ENCODE measurements around the gene UQCC5. TPM values are rescaled to one million over a fixed set of nuclear protein-coding genes. Genes with fewer than 3 reads are reported as not detected.
A peak's percentile ranks its signal among the peaks of the same experiment; 100 is the strongest.

UQCC5 gene
- total RNA-seq, 1 donor from 2014 or later = 18.6 TPM

DNA sequence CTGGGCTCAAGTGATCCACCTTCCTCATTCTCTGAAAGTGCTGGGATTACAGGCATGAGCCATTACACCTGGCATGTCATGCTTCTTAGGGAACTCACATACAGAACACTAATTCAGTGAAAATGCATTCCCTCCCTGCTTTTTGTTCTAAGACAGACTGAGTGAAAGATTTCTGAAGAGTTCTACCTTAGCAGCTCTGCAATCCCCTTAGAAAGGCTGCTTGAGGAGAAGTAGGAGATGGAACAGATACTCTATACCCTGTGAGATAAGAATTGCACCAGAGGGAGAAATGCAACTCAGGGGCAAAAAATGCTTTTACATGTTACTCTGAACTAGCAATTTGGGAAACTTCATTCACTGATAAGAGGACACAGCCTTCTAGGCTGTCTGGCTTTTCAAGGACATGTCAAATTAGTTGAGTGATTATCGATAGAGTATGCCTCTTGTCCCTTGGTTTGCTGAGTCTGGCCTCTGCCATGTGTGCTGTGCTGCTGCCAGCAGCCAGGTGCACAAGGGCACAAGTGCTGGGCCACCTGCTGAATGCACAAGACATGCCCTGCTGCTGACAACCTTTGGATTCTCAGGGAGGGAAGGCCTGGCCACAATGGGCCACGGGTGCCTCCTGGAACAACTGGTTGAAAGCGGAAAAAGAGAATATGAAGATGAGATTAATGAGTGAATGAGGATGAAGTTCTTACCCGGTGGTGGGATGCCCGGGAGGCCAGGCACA is 17.8 kb downstream of the UQCC5 start:
- Mint-ChIP-seq H3K4me3 (ENCODE audit: unreplicated experiment) (no peak overlapping the region), H3K4me1 (ENCODE audit: unreplicated experiment) (peaks cover 14% of the 10 kb centered on the region), H3K9me3 (ENCODE audit: unreplicated experiment) (no peaks in the 10 kb centered on the region), H3K36me3 (ENCODE audit: unreplicated experiment) (peaks cover 40% of the 10 kb centered on the region), H3K27ac (ENCODE audit: unreplicated experiment) (no peak overlapping the region), H3K27me3 (ENCODE audit: unreplicated experiment) (no peaks in the 10 kb centered on the region)
- TF ChIP-seq, protein P1, sequence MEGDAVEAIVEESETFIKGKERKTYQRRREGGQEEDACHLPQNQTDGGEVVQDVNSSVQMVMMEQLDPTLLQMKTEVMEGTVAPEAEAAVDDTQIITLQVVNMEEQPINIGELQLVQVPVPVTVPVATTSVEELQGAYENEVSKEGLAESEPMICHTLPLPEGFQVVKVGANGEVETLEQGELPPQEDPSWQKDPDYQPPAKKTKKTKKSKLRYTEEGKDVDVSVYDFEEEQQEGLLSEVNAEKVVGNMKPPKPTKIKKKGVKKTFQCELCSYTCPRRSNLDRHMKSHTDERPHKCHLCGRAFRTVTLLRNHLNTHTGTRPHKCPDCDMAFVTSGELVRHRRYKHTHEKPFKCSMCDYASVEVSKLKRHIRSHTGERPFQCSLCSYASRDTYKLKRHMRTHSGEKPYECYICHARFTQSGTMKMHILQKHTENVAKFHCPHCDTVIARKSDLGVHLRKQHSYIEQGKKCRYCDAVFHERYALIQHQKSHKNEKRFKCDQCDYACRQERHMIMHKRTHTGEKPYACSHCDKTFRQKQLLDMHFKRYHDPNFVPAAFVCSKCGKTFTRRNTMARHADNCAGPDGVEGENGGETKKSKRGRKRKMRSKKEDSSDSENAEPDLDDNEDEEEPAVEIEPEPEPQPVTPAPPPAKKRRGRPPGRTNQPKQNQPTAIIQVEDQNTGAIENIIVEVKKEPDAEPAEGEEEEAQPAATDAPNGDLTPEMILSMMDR (IDR thresholded peaks at IDR 0.05) = no peak
- DNase-seq (ENCODE audit: extremely low spot score, unreplicated experiment) = no peak

DNA sequence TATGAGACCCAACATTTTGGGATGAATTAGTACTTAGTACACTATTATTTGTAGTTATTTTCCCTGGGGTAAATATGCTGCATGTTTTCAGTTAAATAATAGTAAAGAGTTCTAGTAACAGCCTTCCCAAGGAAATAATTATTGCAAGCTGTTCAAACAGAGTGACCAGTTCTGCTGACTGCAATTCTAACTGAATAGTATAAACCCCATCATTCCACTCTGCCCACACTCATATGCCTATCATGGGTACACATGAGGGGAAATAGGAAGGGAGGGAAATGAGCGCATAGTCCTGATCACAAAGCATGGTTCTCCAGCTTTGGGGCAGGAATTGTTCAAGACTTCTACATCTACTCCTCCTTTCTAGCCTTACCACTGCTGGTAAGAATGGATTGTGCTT is 18.7 kb downstream of the UQCC5 start:
- Mint-ChIP-seq H3K4me3 (ENCODE audit: unreplicated experiment) (no peak overlapping the region), H3K4me1 (ENCODE audit: unreplicated experiment) (peaks cover 14% of the 10 kb centered on the region), H3K9me3 (ENCODE audit: unreplicated experiment) (no peaks in the 10 kb centered on the region), H3K36me3 (ENCODE audit: unreplicated experiment) (peaks cover 44% of the 10 kb centered on the region), H3K27me3 (ENCODE audit: unreplicated experiment) (no peaks in the 10 kb centered on the region), H3K27ac (ENCODE audit: unreplicated experiment) (peak overlapping the region; percentile 31)
- no peak for DNase-seq (ENCODE audit: extremely low spot score, unreplicated experiment)
- TF ChIP-seq, protein P1 (IDR thresholded peaks at IDR 0.05) = no peak

DNA sequence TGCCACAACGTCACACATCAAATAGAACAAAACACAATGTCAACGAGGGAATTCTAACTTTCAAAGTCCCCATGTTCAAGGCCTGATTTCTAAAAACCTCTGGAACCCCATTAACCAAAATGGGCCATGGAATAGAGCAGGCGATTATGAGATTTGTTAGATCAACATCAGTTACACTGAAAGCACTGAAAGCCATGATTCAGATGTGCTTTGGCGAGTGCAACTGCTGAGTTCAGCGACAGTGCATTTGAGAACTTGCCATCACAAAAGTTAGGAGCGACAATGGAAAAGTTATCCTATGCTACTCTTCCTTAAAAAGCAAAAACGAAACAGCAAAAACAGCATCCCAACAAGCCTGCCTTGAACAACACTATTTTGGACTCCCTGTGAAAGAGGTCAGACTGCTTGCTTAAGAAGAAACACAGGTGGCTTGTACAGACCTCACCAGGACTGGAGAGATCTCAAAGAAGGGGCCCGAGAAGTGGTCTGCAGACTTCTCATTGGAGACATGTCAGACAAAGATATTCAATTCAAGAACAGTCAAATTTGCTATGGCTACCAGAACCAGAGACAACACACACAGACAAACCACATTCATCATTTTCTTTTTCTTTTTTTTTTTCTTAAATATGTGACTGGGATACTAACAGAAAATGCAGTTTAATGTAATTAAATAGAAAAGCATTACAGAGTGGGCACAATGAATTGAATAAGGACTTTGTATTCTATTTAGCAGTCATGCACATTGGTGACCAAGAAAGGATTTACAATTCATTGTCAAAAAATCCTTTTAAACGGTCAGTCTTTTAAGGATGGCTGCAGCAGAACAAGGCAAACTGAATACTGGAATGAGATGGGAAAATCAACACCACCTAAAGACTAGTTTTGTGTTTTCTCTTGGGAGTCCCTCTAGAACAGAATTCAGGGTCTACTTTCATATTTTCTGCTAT is 20.9 kb downstream of the UQCC5 start:
- TF ChIP-seq, protein P1 (IDR thresholded peaks at IDR 0.05) = no peak
- H3K4me3 Mint-ChIP-seq (ENCODE audit: unreplicated experiment) = no peak overlapping the region
- H3K4me1 Mint-ChIP-seq (ENCODE audit: unreplicated experiment) = peaks cover 14% of the 10 kb centered on the region
- H3K27me3 Mint-ChIP-seq (ENCODE audit: unreplicated experiment) = no peaks in the 10 kb centered on the region
- H3K36me3 Mint-ChIP-seq (ENCODE audit: unreplicated experiment) = peaks cover 46% of the 10 kb centered on the region
- H3K27ac Mint-ChIP-seq (ENCODE audit: unreplicated experiment) = no peak overlapping the region
- no peaks in the 10 kb centered on the region for H3K9me3 Mint-ChIP-seq (ENCODE audit: unreplicated experiment)
- no peak for DNase-seq (ENCODE audit: extremely low spot score, unreplicated experiment)

DNA sequence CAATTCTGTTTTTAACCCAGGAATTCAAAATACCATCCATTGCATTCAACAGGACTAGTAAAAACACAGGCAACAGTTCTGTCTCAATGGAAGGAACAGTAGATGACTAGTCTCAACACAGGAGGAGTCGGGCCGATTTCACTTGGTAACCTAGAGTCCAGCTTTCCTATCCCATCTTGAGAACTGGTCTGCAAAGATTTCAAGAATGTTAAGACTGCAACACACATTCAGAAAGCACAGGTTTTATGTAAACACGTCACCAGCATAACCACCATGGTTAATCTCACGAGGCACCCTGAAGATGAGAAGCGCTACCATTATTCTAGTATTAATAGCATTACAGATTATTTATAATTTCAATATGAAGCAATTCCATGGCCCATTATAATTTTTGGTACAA is 22.0 kb downstream of the UQCC5 start:
- no peaks in the 10 kb centered on the region for H3K27me3 Mint-ChIP-seq (ENCODE audit: unreplicated experiment)
- H3K9me3 Mint-ChIP-seq (ENCODE audit: unreplicated experiment) = no peaks in the 10 kb centered on the region
- no peak for DNase-seq (ENCODE audit: extremely low spot score, unreplicated experiment)
- peaks cover 14% of the 10 kb centered on the region for H3K4me1 Mint-ChIP-seq (ENCODE audit: unreplicated experiment)
- H3K36me3 Mint-ChIP-seq (ENCODE audit: unreplicated experiment) = peaks cover 50% of the 10 kb centered on the region
- H3K27ac Mint-ChIP-seq (ENCODE audit: unreplicated experiment) = no peak overlapping the region
- TF ChIP-seq, protein P1 (IDR thresholded peaks at IDR 0.05) = no peak
- H3K4me3 Mint-ChIP-seq (ENCODE audit: unreplicated experiment) = no peak overlapping the region
